ENCODE data around the gene MOGAT2.
"Not testable (repeated sequence)": the region's sequence is repeated elsewhere in the genome, so short reads cannot be mapped to it uniquely, and the experiment has no call there.

Gene MOGAT2

DNA sequence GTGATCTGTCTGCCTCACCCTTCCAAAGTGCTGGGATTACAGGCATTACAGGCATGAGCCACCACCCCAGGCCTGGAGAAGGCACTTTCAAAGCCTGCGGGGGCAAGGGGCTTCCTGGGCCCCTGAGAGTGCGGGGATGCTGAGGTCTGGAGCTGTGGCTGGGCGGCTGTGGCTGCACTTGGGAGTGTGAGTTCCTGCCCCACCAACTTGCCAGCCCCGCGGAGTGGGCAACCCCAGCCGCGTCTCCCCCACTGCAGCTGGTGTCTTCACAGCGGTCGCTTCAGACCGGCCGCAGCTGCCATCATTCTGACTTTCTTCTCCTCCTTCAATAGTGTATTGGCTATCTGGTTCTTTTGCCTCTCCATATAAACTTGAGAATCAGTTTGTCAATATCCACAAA lies 38.1 kb upstream of the MOGAT2 start:
- Histone ChIP-seq H3K4me3 (ENCODE audit: low read length) (no peak overlapping the region), H3K9ac (ENCODE audit: low read length) (no peak overlapping the region), H3K79me2 (ENCODE audit: low read length) (no peaks in the 10 kb centered on the region), H3F3A (ENCODE audit: insufficient read depth, low read length) (no peaks in the 10 kb centered on the region), H3K27me3 (replicated peaks; ENCODE audit: insufficient read depth, low read length) (peaks cover 87% of the 10 kb centered on the region), H3K9me2 (replicated peaks; ENCODE audit: insufficient read depth, low read length) (no peaks in the 10 kb centered on the region), H3K4me1 (ENCODE audit: low read length) (0 out of 2 replicates have a peak, but pooled peaks cover 2% of the 10 kb centered on the region), H4K20me1 (ENCODE audit: insufficient read depth, low read length) (no peaks in the 10 kb centered on the region), H2AFZ (ENCODE audit: low read length) (no peak overlapping the region), H3K4me2 (ENCODE audit: low read depth, low read length) (no peak overlapping the region), H3K27ac (ENCODE audit: low read length) (no peak overlapping the region), H3K9me3 (replicated peaks; ENCODE audit: insufficient read depth, low read length) (no peaks in the 10 kb centered on the region), H3K36me3 (replicated peaks; ENCODE audit: insufficient read depth, low read length) (no peaks in the 10 kb centered on the region)
- no peak for DNase-seq
- TF ChIP-seq EZH2phosphoT487 (IDR thresholded peaks at IDR 0.05; ENCODE audit: low read length) = no peak
- no peak for TF ChIP-seq CTCF (IDR thresholded peaks at IDR 0.05; ENCODE audit: low read length)
- no peak for TF ChIP-seq EZH2 (optimal IDR thresholded peaks at IDR 0.05; ENCODE audit: low read depth, low read length)

- not testable (repeated sequence) for H3K27ac ChIP-seq (ENCODE audit: low read length); H3K4me2 ChIP-seq (ENCODE audit: low read depth, low read length); DNase-seq; H3K9ac ChIP-seq (ENCODE audit: low read length); H3K36me3 ChIP-seq (replicated peaks; ENCODE audit: insufficient read depth, low read length); H3K4me1 ChIP-seq (ENCODE audit: low read length); H3K9me2 ChIP-seq (replicated peaks; ENCODE audit: insufficient read depth, low read length); H3K79me2 ChIP-seq (ENCODE audit: low read length); H4K20me1 ChIP-seq (ENCODE audit: insufficient read depth, low read length); H2AFZ ChIP-seq (ENCODE audit: low read length); H3K9me3 ChIP-seq (replicated peaks; ENCODE audit: insufficient read depth, low read length); H3F3A ChIP-seq (ENCODE audit: insufficient read depth, low read length); H3K4me3 ChIP-seq (ENCODE audit: low read length)
- H3K27me3 ChIP-seq (replicated peaks; ENCODE audit: insufficient read depth, low read length) = peaks cover 66% of the 10 kb centered on the region
Measured at GRCh38 chr11:75683856-75684255, 33.8 kb upstream of the MOGAT2 start.

- H3K79me2 ChIP-seq (ENCODE audit: low read length) = no peaks in the 10 kb centered on the region
- H3K9me2 ChIP-seq (replicated peaks; ENCODE audit: insufficient read depth, low read length) = no peaks in the 10 kb centered on the region
- no peak overlapping the region for H3K9ac ChIP-seq (ENCODE audit: low read length)
- DNase-seq = no peak
- H2AFZ ChIP-seq (ENCODE audit: low read length) = no peak overlapping the region
- no peaks in the 10 kb centered on the region for H3K36me3 ChIP-seq (replicated peaks; ENCODE audit: insufficient read depth, low read length)
- H3K4me3 ChIP-seq (ENCODE audit: low read length) = no peak overlapping the region
- no peak overlapping the region for H3K4me2 ChIP-seq (ENCODE audit: low read depth, low read length)
- H3K4me1 ChIP-seq (ENCODE audit: low read length) = no peaks in the 10 kb centered on the region
- H3K9me3 ChIP-seq (replicated peaks; ENCODE audit: insufficient read depth, low read length) = no peaks in the 10 kb centered on the region
- H4K20me1 ChIP-seq (ENCODE audit: insufficient read depth, low read length) = no peaks in the 10 kb centered on the region
- TF ChIP-seq CTCF (IDR thresholded peaks at IDR 0.05; ENCODE audit: low read length) = no peak
- TF ChIP-seq EZH2 (optimal IDR thresholded peaks at IDR 0.05; ENCODE audit: low read depth, low read length) = no peak
- no peak for TF ChIP-seq EZH2phosphoT487 (IDR thresholded peaks at IDR 0.05; ENCODE audit: low read length)
- no peak overlapping the region for H3K27ac ChIP-seq (ENCODE audit: low read length)
- H3K27me3 ChIP-seq (replicated peaks; ENCODE audit: insufficient read depth, low read length) = peaks cover 19% of the 10 kb centered on the region
- H3F3A ChIP-seq (ENCODE audit: insufficient read depth, low read length) = no peaks in the 10 kb centered on the region
Measured at GRCh38 chr11:75689863-75690609, 27.6 kb upstream of the MOGAT2 start.

- Histone ChIP-seq H3K9me3 (replicated peaks; ENCODE audit: insufficient read depth, low read length) (no peaks in the 10 kb centered on the region), H4K20me1 (ENCODE audit: insufficient read depth, low read length) (no peaks in the 10 kb centered on the region), H3K36me3 (replicated peaks; ENCODE audit: insufficient read depth, low read length) (no peaks in the 10 kb centered on the region), H2AFZ (ENCODE audit: low read length) (no peak overlapping the region), H3K9me2 (replicated peaks; ENCODE audit: insufficient read depth, low read length) (no peaks in the 10 kb centered on the region), H3F3A (ENCODE audit: insufficient read depth, low read length) (no peaks in the 10 kb centered on the region), H3K4me2 (ENCODE audit: low read depth, low read length) (no peak overlapping the region), H3K27ac (ENCODE audit: low read length) (no peak overlapping the region), H3K4me3 (ENCODE audit: low read length) (no peak overlapping the region), H3K27me3 (replicated peaks; ENCODE audit: insufficient read depth, low read length) (peaks cover 11% of the 10 kb centered on the region; the same call in 1 of the 2 replicates), H3K4me1 (ENCODE audit: low read length) (no peaks in the 10 kb centered on the region), H3K9ac (ENCODE audit: low read length) (no peak overlapping the region), H3K79me2 (ENCODE audit: low read length) (no peaks in the 10 kb centered on the region)
- DNase-seq = no peak
- TF ChIP-seq EZH2 (optimal IDR thresholded peaks at IDR 0.05; ENCODE audit: low read depth, low read length) = no peak
Measured at GRCh38 chr11:75691804-75692203, 25.8 kb upstream of the MOGAT2 start.

All from MM.1S (cell line).